GM12878 (cell line): Measurements from ENCODE around the gene AKAP13. TPM values are rescaled to one million over a fixed set of nuclear protein-coding genes. Genes with fewer than 3 reads are reported as not detected.

Experiments
- ATAC-seq: fragments of 200-7000 bp; cut with Tn5 transposase; 3 replicates; pipeline ENCODE4 v1.9.1; 2020; ENCODE audit warnings: mild to moderate bottlenecking, moderate library complexity
- BruUV-seq: library from RNA; stranded (reverse); fragments of 400-500 nt; replicated peaks from 2 replicates; lab custom pipeline; 2021; lab: Mats Ljungman, UMichigan
- CTCF ChIA-PET: fragments of 300-600 bp; sonication (Branson Sonifier 250); formaldehyde crosslinking; extraction: SDS; loops from one replicate; lab custom pipeline; 2021; ENCODE audit warnings: inconsistent platforms; lab: Yijun Ruan, JAX
- POLR2A ChIA-PET: fragments of 350-600 bp; formaldehyde crosslinking; extraction: SDS; loops from one replicate; lab custom pipeline; 2021; ENCODE audit warnings: inconsistent platforms; lab: Charles Lee
- RAD21 ChIA-PET: fragments of 300-600 bp; sonication (Branson Sonifier 250); formaldehyde crosslinking; loops from one replicate; lab custom pipeline; 2023; ENCODE audit warnings: antibody characterized with exemption; ENCODE audit not compliant: unreplicated experiment; lab: Charles Lee
- SMC1A ChIA-PET: fragments of 300-600 bp; sonication (Branson Sonifier 250); formaldehyde crosslinking; loops from one replicate; lab custom pipeline; 2023; ENCODE audit not compliant: unreplicated experiment, uncharacterized antibody; lab: Charles Lee
- DNase-seq: peaks from one replicate; pipeline ENCODE4 v3.0.0-alpha.2; 2011; ENCODE audit warnings: low read depth, low spot score
- FAIRE-seq: peaks from 3 replicates; lab custom pipeline; 2011; peaks lifted over from hg19 to GRCh38; lab: Jason Lieb, UNC
- H2AFZ ChIP-seq: 2 replicates; pipeline ENCODE4 v1.6.0; 2011; ENCODE audit warnings: low read depth, low read length, control low read depth; ENCODE audit not compliant: control insufficient read depth
- H3K27ac ChIP-seq: 2 replicates; pipeline ENCODE4 v1.5.1; 2011; ENCODE audit warnings: control low read depth; ENCODE audit not compliant: control insufficient read depth, insufficient read depth
- H3K27me3 ChIP-seq, 2 experiments: replicated peaks in 1 of 2; 2 replicates each; pipeline versions ENCODE4 v1.6.0 to v1.6.1; 2011; ENCODE audit warnings: low read length in 1 of 2; ENCODE audit not compliant: control insufficient read depth in 2 of 2, insufficient read depth in 2 of 2
- H3K36me3 ChIP-seq, 2 experiments: 2 replicates each; pipeline ENCODE4 v1.5.1; 2011; ENCODE audit warnings: low read length in 1 of 2; ENCODE audit not compliant: control insufficient read depth in 2 of 2, insufficient read depth in 2 of 2
- H3K4me1 ChIP-seq: 2 replicates; pipeline ENCODE4 v1.6.1; 2011; ENCODE audit warnings: mild to moderate bottlenecking, low read length, moderate library complexity, mixed read lengths; ENCODE audit not compliant: control insufficient read depth, insufficient read depth
- H3K4me2 ChIP-seq: 2 replicates; pipeline ENCODE4 v1.6.0; 2011; ENCODE audit warnings: control low read depth; ENCODE audit not compliant: control insufficient read depth, insufficient read depth
- H3K4me3 ChIP-seq: fragments of 200-600 bp; sonication (generic); 2 replicates; pipeline ENCODE4 v1.5.1; 2016
- H3K79me2 ChIP-seq: 2 replicates; pipeline ENCODE4 v1.6.0; 2011; ENCODE audit warnings: low read length; ENCODE audit not compliant: control insufficient read depth, insufficient read depth
- H3K9ac ChIP-seq: 2 replicates; pipeline ENCODE4 v1.8.0; 2011; ENCODE audit warnings: low read length, control low read depth, mixed read lengths; ENCODE audit not compliant: control insufficient read depth, insufficient read depth
- H3K9me3 ChIP-seq: replicated peaks from 3 replicates; pipeline ENCODE4 v1.5.1; 2011; ENCODE audit warnings: mild to moderate bottlenecking, low read length; ENCODE audit not compliant: control insufficient read depth, insufficient read depth
- H4K20me1 ChIP-seq: 2 replicates; pipeline ENCODE4 v1.6.0; 2011; ENCODE audit not compliant: control insufficient read depth, insufficient read depth
- CREB1 ChIP-seq: IDR thresholded peaks from 2 replicates; pipeline ENCODE4 v1.6.1; 2012; ENCODE audit warnings: low read depth, mild to moderate bottlenecking, inconsistent platforms
- EZH2 ChIP-seq: IDR thresholded peaks from 2 replicates; pipeline ENCODE4 v1.6.1; 2012; ENCODE audit warnings: low read depth, mild to moderate bottlenecking, control low read depth, inconsistent platforms, low read length, borderline replicate concordance; ENCODE audit not compliant: control insufficient read depth
- JUNB ChIP-seq: IDR thresholded peaks from 2 replicates; pipeline ENCODE4 v1.6.1; 2016; ENCODE audit warnings: antibody characterized with exemption, mild to moderate bottlenecking
- PAX5 ChIP-seq: IDR thresholded peaks from 2 replicates; pipeline ENCODE4 v1.6.1; 2011; ENCODE audit warnings: low read depth, low read length, borderline replicate concordance
- POU2F2 ChIP-seq: IDR thresholded peaks from 3 replicates; pipeline ENCODE4 v1.6.1; 2011; ENCODE audit warnings: low read depth, mild to moderate bottlenecking, low read length, borderline replicate concordance
- RCOR1 ChIP-seq: conservative IDR thresholded peaks from 2 replicates; pipeline ENCODE4 v1.6.1; 2012; ENCODE audit warnings: low read depth, low read length, improper control_type of control experiment
- SREBF2 ChIP-seq: IDR thresholded peaks from 2 replicates; pipeline ENCODE4 v1.6.1; 2012; ENCODE audit warnings: mild to moderate bottlenecking, low read length
- YY1 ChIP-seq: IDR thresholded peaks from 2 replicates; pipeline ENCODE4 v1.6.1; 2011; ENCODE audit warnings: low read depth, mild to moderate bottlenecking, low read length
- WGBS: methylation state at CpG from one replicate; pipeline ENCODE4 v1.1.6; 2016; ENCODE audit warnings: low lambda C conversion rate; ENCODE audit not compliant: insufficient replicate concordance, insufficient coverage; ENCODE audit errors: missing lambda C conversion rate; 5-methylcytosine and 5-hydroxymethylcytosine counted together
- in situ Hi-C: fragments of 300-500 bp; cut with MboI; formaldehyde crosslinking; loops from 9 replicates; pipeline ENCODE4 v1.14.3; 2018; ENCODE audit warnings: mixed read lengths
- intact Hi-C: fragments of 100-400 bp; cut with micrococcal nuclease; formaldehyde crosslinking; loops from one replicate; pipeline ENCODE4 v1.14.2; 2022; ENCODE audit not compliant: unreplicated experiment
- polyA plus RNA-seq, 11 experiments: library from polyadenylated mRNA; depleted of rRNA in 4 of 11; unstranded in 6 of 11; stranded (reverse) in 5 of 11; fragments of >200 nt; fragmentation: Nextera tagmentation in 4 of 11; fragmentation: Illumina TruSeq in 1 of 11; extraction: Ambion mirVana in 4 of 11; extraction: Trizol in 1 of 11; gene quantifications; 1 replicate in 1 of 11; 2 replicates in 10 of 11; pipeline versions ENCODE4 v1.2.1 to v1.2.3, GENCODE V29; 2011 to 2016; ENCODE audit warnings: inconsistent platforms in 2 of 11, missing spikeins in 2 of 11, low read depth in 1 of 11
- total RNA-seq, 4 experiments: library from RNA; depleted of rRNA in 3 of 4; stranded (reverse); fragments of >200 nt in 3 of 4; fragmentation: Illumina TruSeq in 1 of 4; extraction: Trizol in 1 of 4; gene quantifications; 2 replicates each; pipeline versions ENCODE4 v1.2.1 to v1.2.3, GENCODE V29; 2013 to 2021
- TF ChIP-seq, protein P1 (sequence below): IDR thresholded peaks from 2 replicates; pipeline ENCODE4 v1.6.1; 2012; ENCODE audit warnings: low read depth, low read length, improper control_type of control experiment
- TF ChIP-seq, protein P2 (sequence below): fragments of 450-650 bp; IDR thresholded peaks from 2 replicates; pipeline ENCODE4 v1.6.1; 2017; ENCODE audit warnings: mild to moderate bottlenecking, moderate library complexity
- TF ChIP-seq, protein P3 (sequence below): IDR thresholded peaks from 2 replicates; pipeline ENCODE4 v1.6.1; 2011; ENCODE audit warnings: mild to moderate bottlenecking, low read depth, low read length, moderate library complexity; ENCODE audit not compliant: insufficient replicate concordance
- TF ChIP-seq, protein P4 (sequence below): IDR thresholded peaks from 2 replicates; pipeline ENCODE4 v1.6.1; 2011; ENCODE audit warnings: borderline replicate concordance, low read depth, mild to moderate bottlenecking, moderate library complexity, low read length; ENCODE audit not compliant: insufficient read depth, poor library complexity, severe bottlenecking

AKAP13 gene
- total and polyA plus RNA-seq, 10 of the 15 experiments (the other 5 are each of a cell fraction or from before 2014, with no cell fraction given) = 14.4 to 74.9 (median 55.1) TPM

DNA sequence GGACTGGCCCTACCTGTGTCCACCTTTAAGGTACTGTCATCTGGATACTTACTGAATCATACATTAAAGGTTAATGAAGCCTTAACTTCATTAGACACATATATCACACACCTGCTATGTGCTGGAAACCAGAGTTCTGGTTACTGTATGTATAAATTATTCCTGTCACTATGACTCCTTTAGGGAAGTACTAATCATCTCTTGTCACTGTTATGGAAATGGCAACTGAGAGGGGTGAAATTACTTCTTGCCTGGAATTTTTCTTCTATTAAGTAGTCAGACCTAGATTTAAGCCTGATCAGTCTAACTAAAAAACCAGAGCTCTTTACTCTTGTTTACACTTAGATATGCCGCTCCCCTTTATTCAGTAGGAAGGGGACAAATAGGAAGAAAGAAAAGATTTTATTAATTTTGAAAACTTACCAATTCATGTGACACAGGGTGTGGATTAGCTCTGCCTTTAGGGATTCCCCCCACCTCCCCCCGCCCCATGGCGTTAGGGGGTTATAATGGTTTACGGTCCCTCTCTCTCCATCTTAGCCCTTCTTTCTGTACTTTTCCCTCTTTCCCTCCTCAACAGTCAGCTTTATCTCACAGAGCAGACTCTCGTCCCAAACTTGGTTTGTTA is 261.8 kb downstream of the AKAP13 start:
- in situ Hi-C loops = no loop called here
- intact Hi-C loops = no loop called here
- Histone ChIP-seq H3K27ac (no peak overlapping the region), H3K36me3 (peaks cover 0 to 22% of the 10 kb centered on the region in 2 experiments; a peak in 3 of 4 replicates), H3K9ac (no peak overlapping the region), H4K20me1 (no peaks in the 10 kb centered on the region), H3K4me2 (no peak overlapping the region), H3K4me1 (peaks cover 8% of the 10 kb centered on the region), H3K79me2 (no peaks in the 10 kb centered on the region), H2AFZ (no peak overlapping the region), H3K27me3 (no peaks in the 10 kb centered on the region), H3K4me3 (no peak overlapping the region), H3K9me3 (no peaks in the 10 kb centered on the region)
- FAIRE-seq (no peak), DNase-seq (no peak), ATAC-seq (no peak)
- no TSS peak for BruUV-seq
- 89% methylated on average over 5 of the region's 5 CpGs for WGBS
- ChIA-PET SMC1A (interaction anchor here (0.6 to 1.1 kb wide), 5 partner anchors 11 to 88 kb away, joined by 3 to 6 read pairs (median 3); no protein-coding TSS in a partner anchor), POLR2A (interaction anchor here (0.5 to 0.7 kb wide), 2 partner anchors 9 to 45 kb away, joined by 3 read pairs; no protein-coding TSS in a partner anchor), RAD21 (interaction anchor here (0.7 to 1.4 kb wide), 3 partner anchors 18 to 26 kb away, joined by 3 read pairs; no protein-coding TSS in a partner anchor), CTCF (interaction anchor here (1.4 kb wide), 1 partner anchor 11 kb away, joined by 3 read pairs; no protein-coding TSS in a partner anchor)
- TF ChIP-seq JUNB (no peak), SREBF2 (no peak), EZH2 (no peak), RCOR1 (no peak), CREB1 (no peak), YY1 (no peak), POU2F2 (no peak), PAX5 (no peak)
- TF ChIP-seq, protein P1, sequence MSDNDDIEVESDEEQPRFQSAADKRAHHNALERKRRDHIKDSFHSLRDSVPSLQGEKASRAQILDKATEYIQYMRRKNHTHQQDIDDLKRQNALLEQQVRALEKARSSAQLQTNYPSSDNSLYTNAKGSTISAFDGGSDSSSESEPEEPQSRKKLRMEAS = no peak
- TF ChIP-seq, protein P2, sequence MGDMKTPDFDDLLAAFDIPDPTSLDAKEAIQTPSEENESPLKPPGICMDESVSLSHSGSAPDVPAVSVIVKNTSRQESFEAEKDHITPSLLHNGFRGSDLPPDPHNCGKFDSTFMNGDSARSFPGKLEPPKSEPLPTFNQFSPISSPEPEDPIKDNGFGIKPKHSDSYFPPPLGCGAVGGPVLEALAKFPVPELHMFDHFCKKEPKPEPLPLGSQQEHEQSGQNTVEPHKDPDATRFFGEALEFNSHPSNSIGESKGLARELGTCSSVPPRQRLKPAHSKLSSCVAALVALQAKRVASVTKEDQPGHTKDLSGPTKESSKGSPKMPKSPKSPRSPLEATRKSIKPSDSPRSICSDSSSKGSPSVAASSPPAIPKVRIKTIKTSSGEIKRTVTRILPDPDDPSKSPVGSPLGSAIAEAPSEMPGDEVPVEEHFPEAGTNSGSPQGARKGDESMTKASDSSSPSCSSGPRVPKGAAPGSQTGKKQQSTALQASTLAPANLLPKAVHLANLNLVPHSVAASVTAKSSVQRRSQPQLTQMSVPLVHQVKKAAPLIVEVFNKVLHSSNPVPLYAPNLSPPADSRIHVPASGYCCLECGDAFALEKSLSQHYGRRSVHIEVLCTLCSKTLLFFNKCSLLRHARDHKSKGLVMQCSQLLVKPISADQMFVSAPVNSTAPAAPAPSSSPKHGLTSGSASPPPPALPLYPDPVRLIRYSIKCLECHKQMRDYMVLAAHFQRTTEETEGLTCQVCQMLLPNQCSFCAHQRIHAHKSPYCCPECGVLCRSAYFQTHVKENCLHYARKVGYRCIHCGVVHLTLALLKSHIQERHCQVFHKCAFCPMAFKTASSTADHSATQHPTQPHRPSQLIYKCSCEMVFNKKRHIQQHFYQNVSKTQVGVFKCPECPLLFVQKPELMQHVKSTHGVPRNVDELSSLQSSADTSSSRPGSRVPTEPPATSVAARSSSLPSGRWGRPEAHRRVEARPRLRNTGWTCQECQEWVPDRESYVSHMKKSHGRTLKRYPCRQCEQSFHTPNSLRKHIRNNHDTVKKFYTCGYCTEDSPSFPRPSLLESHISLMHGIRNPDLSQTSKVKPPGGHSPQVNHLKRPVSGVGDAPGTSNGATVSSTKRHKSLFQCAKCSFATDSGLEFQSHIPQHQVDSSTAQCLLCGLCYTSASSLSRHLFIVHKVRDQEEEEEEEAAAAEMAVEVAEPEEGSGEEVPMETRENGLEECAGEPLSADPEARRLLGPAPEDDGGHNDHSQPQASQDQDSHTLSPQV = no peak
- TF ChIP-seq, protein P3, sequence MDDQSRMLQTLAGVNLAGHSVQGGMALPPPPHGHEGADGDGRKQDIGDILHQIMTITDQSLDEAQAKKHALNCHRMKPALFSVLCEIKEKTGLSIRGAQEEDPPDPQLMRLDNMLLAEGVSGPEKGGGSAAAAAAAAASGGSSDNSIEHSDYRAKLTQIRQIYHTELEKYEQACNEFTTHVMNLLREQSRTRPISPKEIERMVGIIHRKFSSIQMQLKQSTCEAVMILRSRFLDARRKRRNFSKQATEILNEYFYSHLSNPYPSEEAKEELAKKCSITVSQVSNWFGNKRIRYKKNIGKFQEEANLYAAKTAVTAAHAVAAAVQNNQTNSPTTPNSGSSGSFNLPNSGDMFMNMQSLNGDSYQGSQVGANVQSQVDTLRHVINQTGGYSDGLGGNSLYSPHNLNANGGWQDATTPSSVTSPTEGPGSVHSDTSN = no peak
- TF ChIP-seq, protein P4, sequence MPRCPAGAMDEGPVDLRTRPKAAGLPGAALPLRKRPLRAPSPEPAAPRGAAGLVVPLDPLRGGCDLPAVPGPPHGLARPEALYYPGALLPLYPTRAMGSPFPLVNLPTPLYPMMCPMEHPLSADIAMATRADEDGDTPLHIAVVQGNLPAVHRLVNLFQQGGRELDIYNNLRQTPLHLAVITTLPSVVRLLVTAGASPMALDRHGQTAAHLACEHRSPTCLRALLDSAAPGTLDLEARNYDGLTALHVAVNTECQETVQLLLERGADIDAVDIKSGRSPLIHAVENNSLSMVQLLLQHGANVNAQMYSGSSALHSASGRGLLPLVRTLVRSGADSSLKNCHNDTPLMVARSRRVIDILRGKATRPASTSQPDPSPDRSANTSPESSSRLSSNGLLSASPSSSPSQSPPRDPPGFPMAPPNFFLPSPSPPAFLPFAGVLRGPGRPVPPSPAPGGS = no peak
